ENCODE data around the gene MYO5B. TPM values are rescaled to one million over a fixed set of nuclear protein-coding genes. Genes with fewer than 3 reads are reported as not detected.
A peak's percentile ranks its signal among the peaks of the same experiment; 100 is the strongest.
"Not testable (repeated sequence)": the region's sequence is repeated elsewhere in the genome, so short reads cannot be mapped to it uniquely, and the experiment has no call there.

The MYO5B gene
- total RNA-seq, 2 experiments from 2014 or later, result 0.18 to 0.23 TPM

DNA sequence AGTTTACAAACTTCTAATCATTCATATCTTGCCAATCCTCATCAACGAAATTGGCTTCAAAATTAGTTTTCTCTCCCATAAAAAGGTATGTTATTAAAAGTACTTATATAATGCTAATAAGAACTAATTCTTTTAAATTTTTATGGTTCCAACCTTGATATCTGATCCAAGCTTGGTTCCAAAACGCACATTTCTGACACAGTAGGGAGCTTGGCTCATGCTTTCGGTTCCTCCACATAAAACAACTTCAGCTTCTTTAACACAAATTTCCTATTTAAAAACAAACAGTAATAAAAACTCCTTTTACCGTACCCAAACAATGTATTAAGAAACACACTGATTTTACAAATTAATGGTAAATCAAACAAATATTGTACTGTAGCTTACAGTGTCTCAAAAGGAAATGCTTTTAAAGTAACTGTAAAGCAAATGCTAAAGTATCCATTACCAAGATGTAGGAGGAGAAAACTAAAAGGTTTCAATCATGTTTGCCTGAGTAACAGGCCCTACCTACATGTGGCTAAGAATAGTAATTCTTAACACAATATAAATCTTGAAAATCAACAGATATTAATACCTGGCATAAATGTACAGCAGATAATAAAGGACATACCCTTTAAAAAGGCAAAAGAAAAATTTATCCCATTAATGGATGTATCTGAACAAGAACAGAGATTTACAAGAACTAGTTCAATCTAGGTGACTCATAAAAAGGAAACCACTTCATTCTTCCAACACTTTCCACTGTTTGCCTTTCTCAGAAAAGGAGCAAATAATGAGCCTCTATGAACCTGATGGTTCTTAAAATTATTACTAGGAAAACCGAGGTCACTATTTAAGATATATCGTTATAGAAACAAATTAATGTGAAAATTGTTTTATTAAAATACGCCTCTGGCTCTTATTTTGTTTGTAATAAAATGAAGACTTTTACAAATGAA is 399.1 kb downstream of the MYO5B start:
- H3K4me3 Mint-ChIP-seq, result no peak overlapping the region
- H3K36me3 Mint-ChIP-seq (ENCODE audit: low read depth), result peaks cover 34% of the 10 kb centered on the region
- H3K4me1 Mint-ChIP-seq, result peaks cover 12% of the 10 kb centered on the region
- ChIA-PET POLR2A (no interaction called here), CTCF (interaction anchor here (1.1 to 1.3 kb wide), 2 partner anchors 15 to 63 kb away, joined by 3 read pairs; no protein-coding TSS in a partner anchor)
- H3K27me3 Mint-ChIP-seq, result no peaks in the 10 kb centered on the region
- no peaks in the 10 kb centered on the region for H3K9me3 Mint-ChIP-seq (ENCODE audit: low read depth)
- no peak for ATAC-seq
- intact Hi-C loops (cut with DNase I, micrococcal nuclease), result no loop called here
- no peak overlapping the region for H3K27ac Mint-ChIP-seq
- DNase-seq, result no peak

- Mint-ChIP-seq H3K9me3 (ENCODE audit: low read depth) (no peaks in the 10 kb centered on the region), H3K4me1 (peaks cover 18% of the 10 kb centered on the region), H3K36me3 (ENCODE audit: low read depth) (peaks cover 38% of the 10 kb centered on the region), H3K4me3 (no peak overlapping the region), H3K27ac (no peak overlapping the region), H3K27me3 (no peaks in the 10 kb centered on the region)
- POLR2A ChIA-PET, result no interaction called here
- intact Hi-C loops (cut with DNase I, micrococcal nuclease), result no loop called here
- DNase-seq (no peak), ATAC-seq (no peak)
- CTCF ChIA-PET, result interaction anchor here (1.3 to 1.7 kb wide), 2 partner anchors 10 to 14 kb away, joined by 3 to 5 read pairs; no protein-coding TSS in a partner anchor
Measured at GRCh38 chr18:49794743-49795142, 400.2 kb downstream of the MYO5B start.

GRCh38 chr18:49789560-49790134 is 405.3 kb downstream of the MYO5B start:
- intact Hi-C loops (cut with DNase I, micrococcal nuclease), result loop anchor here in 1 of 2 experiments (2.0 to 10.0 kb wide), 2 partner anchors 23 to 1115 kb away; partner anchors contain the start of gene ACAA2
- CTCF ChIA-PET, result interaction anchor here (0.7 to 1.2 kb wide), 4 partner anchors 15 to 68 kb away, joined by 3 to 4 read pairs (median 4); no protein-coding TSS in a partner anchor
- DNase-seq (peak; percentile 43), ATAC-seq (peak; percentile 78)
- H3K4me3 Mint-ChIP-seq; H3K9me3 Mint-ChIP-seq (ENCODE audit: low read depth); H3K27me3 Mint-ChIP-seq; POLR2A ChIA-PET: not testable (repeated sequence)
- Mint-ChIP-seq H3K4me1 (peaks cover 44% of the 10 kb centered on the region), H3K36me3 (ENCODE audit: low read depth) (peaks cover 42% of the 10 kb centered on the region), H3K27ac (peak overlapping the region; percentile 55)

GRCh38 chr18:49788327-49788898 is 406.5 kb downstream of the MYO5B start:
- Mint-ChIP-seq H3K4me3 (no peak overlapping the region), H3K27me3 (no peaks in the 10 kb centered on the region), H3K9me3 (ENCODE audit: low read depth) (no peaks in the 10 kb centered on the region), H3K27ac (peak overlapping the region; percentile 42), H3K4me1 (peaks cover 46% of the 10 kb centered on the region), H3K36me3 (ENCODE audit: low read depth) (peaks cover 41% of the 10 kb centered on the region)
- DNase-seq, result no peak
- ChIA-PET POLR2A (no interaction called here), CTCF (interaction anchor here (0.6 to 1.2 kb wide), 6 partner anchors 14 to 70 kb away, joined by 3 to 4 read pairs (median 3); no protein-coding TSS in a partner anchor)
- ATAC-seq, result peak; percentile 66
- intact Hi-C loops (cut with DNase I, micrococcal nuclease), result loop anchor here in 1 of 2 experiments (2.0 to 10.0 kb wide), 2 partner anchors 24 to 1114 kb away; partner anchors contain the start of gene ACAA2

GRCh38 chr18:49786019-49786720 is 408.8 kb downstream of the MYO5B start:
- Mint-ChIP-seq H3K9me3 (ENCODE audit: low read depth) (no peaks in the 10 kb centered on the region), H3K27ac (no peak overlapping the region), H3K36me3 (ENCODE audit: low read depth) (peaks cover 42% of the 10 kb centered on the region), H3K27me3 (no peaks in the 10 kb centered on the region), H3K4me1 (peaks cover 46% of the 10 kb centered on the region), H3K4me3 (no peak overlapping the region)
- ChIA-PET CTCF (interaction anchor here (2.8 kb wide), 1 partner anchor 74 kb away, joined by 19 read pairs; no protein-coding TSS in a partner anchor), POLR2A (no interaction called here)
- no peak for ATAC-seq
- DNase-seq, result no peak
- intact Hi-C loops (cut with DNase I, micrococcal nuclease), result loop anchor here in 1 of 2 experiments (10.0 kb wide), 1 partner anchor 1111 kb away; no protein-coding TSS in a partner anchor

DNA sequence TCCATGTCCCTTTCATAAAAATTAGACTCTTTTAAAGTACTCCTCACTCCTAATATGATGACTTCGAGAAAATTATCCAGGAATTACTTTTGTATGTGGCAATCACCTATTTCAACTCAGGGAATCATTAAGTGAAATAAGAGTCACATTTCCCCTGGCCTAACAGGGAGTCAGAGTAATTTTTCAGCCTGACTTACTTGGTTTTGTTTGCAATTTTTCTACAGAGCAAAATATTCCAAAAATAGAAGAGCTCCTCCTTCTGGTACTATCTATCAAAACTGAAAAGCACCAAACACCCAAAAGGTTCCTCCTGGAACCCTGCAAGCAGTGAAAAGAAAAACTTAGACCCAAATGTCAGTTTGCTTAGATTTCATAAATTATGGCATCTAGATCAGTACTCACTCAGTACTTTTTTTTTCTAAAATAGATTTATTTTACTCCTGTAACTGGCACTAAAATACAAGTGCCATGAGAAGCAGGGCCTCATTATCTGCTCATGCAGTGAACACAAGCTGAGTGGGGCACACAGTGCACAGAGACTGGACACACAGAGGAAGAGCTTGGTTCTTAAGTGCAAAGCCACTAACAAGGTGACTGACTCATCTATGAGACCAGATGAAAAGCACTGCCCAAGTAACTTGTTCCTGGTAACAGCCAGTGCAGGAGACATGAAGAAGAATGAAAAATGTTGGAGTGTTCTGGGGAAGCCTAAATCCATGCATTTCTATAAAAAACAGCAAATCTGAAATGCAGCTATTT is 410.3 kb downstream of the MYO5B start:
- H3K27ac Mint-ChIP-seq, result no peak overlapping the region
- no peaks in the 10 kb centered on the region for H3K9me3 Mint-ChIP-seq (ENCODE audit: low read depth)
- H3K27me3 Mint-ChIP-seq, result no peaks in the 10 kb centered on the region
- POLR2A ChIA-PET, result no interaction called here
- ATAC-seq, result no peak
- CTCF ChIA-PET, result interaction anchor here (0.5 to 2.8 kb wide), 5 partner anchors 9 to 215 kb away, joined by 3 to 19 read pairs (median 3); no protein-coding TSS in a partner anchor
- peaks cover 40% of the 10 kb centered on the region for H3K4me1 Mint-ChIP-seq
- H3K36me3 Mint-ChIP-seq (ENCODE audit: low read depth), result peaks cover 39% of the 10 kb centered on the region
- H3K4me3 Mint-ChIP-seq, result no peak overlapping the region
- intact Hi-C loops (cut with DNase I, micrococcal nuclease), result loop anchor here in 1 of 2 experiments (10.0 kb wide), 1 partner anchor 1110 kb away; no protein-coding TSS in a partner anchor
- DNase-seq, result no peak

DNA sequence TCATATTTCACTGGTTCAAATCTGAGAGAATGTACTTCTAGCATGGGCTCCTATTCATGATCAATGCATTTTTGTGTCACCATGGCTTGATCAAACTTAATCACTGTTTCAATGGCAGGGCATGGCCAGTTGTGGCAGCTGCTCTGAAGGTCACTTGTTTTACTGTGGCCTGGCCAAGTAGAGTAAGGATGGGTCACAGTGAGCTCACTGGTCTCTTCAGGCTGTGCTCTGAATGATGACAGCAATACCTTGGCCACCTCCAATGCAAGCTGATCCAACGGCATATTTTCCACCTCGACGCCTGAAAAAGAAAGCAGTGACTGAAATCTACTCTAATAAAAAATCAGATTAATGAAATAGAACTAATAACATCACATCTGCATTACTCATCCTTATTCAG is 411.3 kb downstream of the MYO5B start:
- peaks cover 37% of the 10 kb centered on the region for H3K36me3 Mint-ChIP-seq (ENCODE audit: low read depth)
- intact Hi-C loops (cut with DNase I, micrococcal nuclease), result loop anchor here in 1 of 2 experiments (10.0 kb wide), 1 partner anchor 1109 kb away; no protein-coding TSS in a partner anchor
- peaks cover 30% of the 10 kb centered on the region for H3K4me1 Mint-ChIP-seq
- H3K27ac Mint-ChIP-seq; DNase-seq; H3K27me3 Mint-ChIP-seq; POLR2A ChIA-PET; H3K4me3 Mint-ChIP-seq; H3K9me3 Mint-ChIP-seq (ENCODE audit: low read depth); ATAC-seq: not testable (repeated sequence)
- CTCF ChIA-PET, result interaction anchor here (0.6 to 2.8 kb wide), 4 partner anchors 10 to 214 kb away, joined by 3 to 19 read pairs (median 4); no protein-coding TSS in a partner anchor

DNA sequence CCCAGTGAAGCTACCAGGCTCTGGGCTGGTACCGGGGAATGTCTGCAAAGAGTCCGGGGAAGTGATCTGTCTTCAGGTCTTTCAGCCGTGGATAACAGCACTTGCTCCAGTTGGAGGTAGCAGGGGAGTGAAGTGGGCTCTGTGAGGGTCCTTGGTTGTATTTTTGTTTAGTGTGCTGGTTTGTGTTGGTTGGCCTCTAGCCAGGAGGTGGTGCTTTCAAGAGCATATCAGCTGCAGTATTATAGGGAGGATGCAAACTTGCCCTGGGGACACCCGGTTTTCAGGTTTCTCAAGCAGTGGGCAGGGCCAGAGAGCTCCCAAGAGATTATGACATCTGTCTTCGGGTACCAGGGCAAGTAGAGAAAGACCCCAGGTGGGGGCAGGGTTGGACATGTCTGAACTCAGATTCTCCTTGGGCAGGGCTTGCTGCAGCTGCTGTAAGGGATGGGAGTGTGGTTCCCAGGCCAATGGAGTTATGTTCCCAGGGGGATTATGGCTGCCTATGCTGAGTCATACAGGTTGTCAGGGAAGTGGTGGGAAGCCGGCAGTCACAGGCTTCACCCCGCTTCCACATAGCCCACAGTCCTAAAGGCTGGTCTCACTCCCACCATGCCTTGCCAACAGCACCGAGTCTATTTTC is 416.0 kb downstream of the MYO5B start:
- ATAC-seq (no peak), DNase-seq (no peak)
- POLR2A ChIA-PET, result no interaction called here
- peaks cover 36% of the 10 kb centered on the region for H3K36me3 Mint-ChIP-seq (ENCODE audit: low read depth)
- H3K9me3 Mint-ChIP-seq (ENCODE audit: low read depth), result peaks cover 11% of the 10 kb centered on the region
- no peaks in the 10 kb centered on the region for H3K4me1 Mint-ChIP-seq
- intact Hi-C loops (cut with DNase I, micrococcal nuclease), result no loop called here
- no peak overlapping the region for H3K27ac Mint-ChIP-seq
- no peaks in the 10 kb centered on the region for H3K27me3 Mint-ChIP-seq
- CTCF ChIA-PET, result interaction anchor here (0.7 kb wide), 1 partner anchor 90 kb away, joined by 3 read pairs; no protein-coding TSS in a partner anchor
- no peak overlapping the region for H3K4me3 Mint-ChIP-seq

Measured in activated CD4-positive, alpha-beta T cell treated with anti-CD3 and anti-CD28 coated beads for 36 hours (primary cell).